HCT116 (cell line): ENCODE results near the gene HASPIN. TPM values are rescaled to one million over a fixed set of nuclear protein-coding genes. Genes with fewer than 3 reads are reported as not detected.

Experiments
- ATAC-seq: fragments of 200-7000 bp; cut with Tn5 transposase; 2 replicates; pipeline ENCODE4 v1.9.1; 2020; ENCODE audit warnings: mild to moderate bottlenecking, moderate library complexity
- BruUV-seq: library from RNA; stranded (reverse); fragments of 400-500 nt; replicated peaks from 2 replicates; lab custom pipeline; 2021; lab: Mats Ljungman, UMichigan
- CTCF ChIA-PET: fragments of 300-600 bp; sonication (Branson Sonifier 250); formaldehyde crosslinking; loops from one replicate; lab custom pipeline; 2021; ENCODE audit warnings: antibody characterized with exemption; lab: Charles Lee
- POLR2A ChIA-PET: fragments of 300-600, 350-600 bp; sonication (Branson Sonifier 250); formaldehyde crosslinking; loops from one replicate; lab custom pipeline; 2021; ENCODE audit warnings: antibody characterized with exemption; lab: Charles Lee
- RAD21 ChIA-PET, 2 experiments: fragments of 300-600 bp; sonication (Branson Sonifier 250); formaldehyde crosslinking; loops; one replicate each; lab custom pipeline; 2023; ENCODE audit warnings: low total read pairs in 2 of 2; ENCODE audit not compliant: uncharacterized antibody in 2 of 2, unreplicated experiment in 2 of 2, low non-redundant PET in 1 of 2; lab: Charles Lee
- DNase-seq: peaks from one replicate; pipeline ENCODE4 v3.0.0-alpha.2; 2010; ENCODE audit warnings: low read depth, low spot score
- H2AFZ ChIP-seq: fragments of 200-600 bp; shearing (Covaris generic), sonication (generic); 2 replicates; pipeline ENCODE4 v1.6.1; 2017; ENCODE audit warnings: low read depth, mixed run types, mixed read lengths, antibody characterized with exemption, low read length; ENCODE audit not compliant: poor library complexity, severe bottlenecking
- H3K27ac ChIP-seq: 2 replicates; pipeline ENCODE4 v1.5.1; 2012; ENCODE audit warnings: low read depth, low read length
- H3K27me3 ChIP-seq: fragments of 200-600 bp; sonication (generic); 2 replicates; pipeline ENCODE4 v1.6.1; 2016; ENCODE audit warnings: mixed run types, low read length, mixed read lengths; ENCODE audit not compliant: insufficient read depth
- H3K36me3 ChIP-seq, 2 experiments: fragments of 200-500 bp in 1 of 2; fragments of 200-600 bp in 1 of 2; sonication (Bioruptor generic) in 1 of 2; sonication (generic) in 1 of 2; 2 replicates each; pipeline versions ENCODE4 v1.5.1 to v1.6.1; 2014 to 2016; ENCODE audit warnings: low read length in 2 of 2, inconsistent platforms in 1 of 2, mixed read lengths in 1 of 2, mixed run types in 1 of 2; ENCODE audit not compliant: insufficient read depth in 2 of 2, control insufficient read depth in 1 of 2
- H3K4me1 ChIP-seq, 2 experiments: fragments of 200-600 bp in 1 of 2; sonication (generic) in 1 of 2; 2 replicates each; pipeline versions ENCODE4 v1.5.1 to v1.6.1; 2012 to 2017; ENCODE audit warnings: low read length in 2 of 2, inconsistent platforms in 1 of 2, mild to moderate bottlenecking in 1 of 2, mixed read lengths in 1 of 2, mixed run types in 1 of 2, moderate library complexity in 1 of 2; ENCODE audit not compliant: insufficient read depth in 2 of 2, control insufficient read depth in 1 of 2
- H3K4me2 ChIP-seq: fragments of 200-600 bp; sonication (generic); 2 replicates; pipeline ENCODE4 v1.6.1; 2017; ENCODE audit warnings: mixed run types, low read length, mixed read lengths
- H3K4me3 ChIP-seq, 2 experiments: fragments of 200-600 bp in 1 of 2; sonication (generic) in 1 of 2; replicated peaks in 1 of 2; 2 replicates each; pipeline ENCODE4 v1.5.1; 2011 to 2016; ENCODE audit warnings: low read length in 2 of 2, control low read depth in 1 of 2, low read depth in 1 of 2, mild to moderate bottlenecking in 1 of 2, mixed read lengths in 1 of 2, mixed run types in 1 of 2
- H3K79me2 ChIP-seq: fragments of 200-600 bp; sonication (generic); 2 replicates; pipeline ENCODE4 v1.6.1; 2017; ENCODE audit warnings: mild to moderate bottlenecking, mixed run types, low read length, moderate library complexity, mixed read lengths; ENCODE audit not compliant: insufficient read depth
- H3K9ac ChIP-seq: fragments of 200-600 bp; sonication (generic); 2 replicates; pipeline ENCODE4 v1.6.1; 2016; ENCODE audit warnings: low read length, mixed read lengths
- H3K9me2 ChIP-seq: fragments of 200-600 bp; sonication (generic), shearing (Covaris generic); 2 replicates; pipeline ENCODE4 v1.6.1; 2017; ENCODE audit warnings: mixed run types, mild to moderate bottlenecking, moderate library complexity; ENCODE audit not compliant: insufficient read depth
- H3K9me3 ChIP-seq, 2 experiments: fragments of 200-500 bp in 1 of 2; fragments of 200-600 bp in 1 of 2; sonication (Bioruptor generic) in 1 of 2; sonication (generic) in 1 of 2; 2 replicates each; pipeline ENCODE4 v1.6.1; 2014 to 2017; ENCODE audit warnings: low read length in 2 of 2, mixed read lengths in 2 of 2, inconsistent platforms in 1 of 2, low read depth in 1 of 2, mild to moderate bottlenecking in 1 of 2, mixed run types in 1 of 2, moderate library complexity in 1 of 2; ENCODE audit not compliant: control insufficient read depth in 1 of 2, insufficient read depth in 1 of 2
- H4K20me1 ChIP-seq: fragments of 200-600 bp; sonication (generic), shearing (Covaris generic); 2 replicates; pipeline ENCODE4 v1.6.1; 2017; ENCODE audit warnings: mixed run types, mild to moderate bottlenecking, moderate library complexity; ENCODE audit not compliant: insufficient read depth
- CBX3 ChIP-seq: IDR thresholded peaks from 2 replicates; pipeline ENCODE4 v1.6.1; 2012; ENCODE audit warnings: low read depth
- CEBPB ChIP-seq: IDR thresholded peaks from 2 replicates; pipeline ENCODE4 v1.6.1; 2012; ENCODE audit warnings: low read depth
- ELF1 ChIP-seq: IDR thresholded peaks from 2 replicates; pipeline ENCODE4 v1.6.1; 2012; ENCODE audit warnings: low read depth, borderline replicate concordance
- EZH2 ChIP-seq: fragments of 200-600 bp; sonication (generic); IDR thresholded peaks from 2 replicates; pipeline ENCODE4 v1.6.1; 2017; ENCODE audit warnings: antibody characterized with exemption, mixed run types
- EZH2phosphoT487 ChIP-seq: fragments of 200-600 bp; IDR thresholded peaks from 2 replicates; pipeline ENCODE4 v1.6.1; 2018; ENCODE audit warnings: antibody characterized with exemption, borderline replicate concordance
- FOSL1 ChIP-seq: IDR thresholded peaks from 2 replicates; pipeline ENCODE4 v1.6.1; 2012; ENCODE audit warnings: low read depth
- JUND ChIP-seq: IDR thresholded peaks from 2 replicates; pipeline ENCODE4 v1.6.1; 2012
- MAX ChIP-seq: IDR thresholded peaks from 2 replicates; pipeline ENCODE4 v1.6.1; 2012
- RAD21 ChIP-seq: IDR thresholded peaks from 2 replicates; pipeline ENCODE4 v1.6.1; 2012; ENCODE audit warnings: low read depth, mild to moderate bottlenecking
- REST ChIP-seq: IDR thresholded peaks from 2 replicates; pipeline ENCODE4 v1.6.1; 2012; ENCODE audit warnings: low read depth
- SIN3A ChIP-seq: IDR thresholded peaks from 2 replicates; pipeline ENCODE4 v1.6.1; 2012; ENCODE audit warnings: low read depth
- SP1 ChIP-seq: IDR thresholded peaks from 2 replicates; pipeline ENCODE4 v1.6.1; 2012; ENCODE audit warnings: low read depth
- SRF ChIP-seq: IDR thresholded peaks from 2 replicates; pipeline ENCODE4 v1.6.1; 2012; ENCODE audit warnings: low read depth
- TCF7L2 ChIP-seq: IDR thresholded peaks from 2 replicates; pipeline ENCODE4 v1.7.0; 2011; ENCODE audit warnings: borderline replicate concordance, inconsistent platforms; ENCODE audit not compliant: insufficient read depth, insufficient read length; ENCODE audit errors: extremely low read depth
- YY1 ChIP-seq: IDR thresholded peaks from 2 replicates; pipeline ENCODE4 v1.6.1; 2011; ENCODE audit warnings: low read length, low read depth, moderate library complexity, mild to moderate bottlenecking; ENCODE audit not compliant: insufficient replicate concordance; ENCODE audit errors: extremely low read depth
- ZBTB33 ChIP-seq: IDR thresholded peaks from 2 replicates; pipeline ENCODE4 v1.6.1; 2011; ENCODE audit warnings: mild to moderate bottlenecking, low read length, moderate library complexity; ENCODE audit not compliant: insufficient replicate concordance; ENCODE audit errors: extremely low read depth
- ZFX ChIP-seq: fragments of 450-650 bp; IDR thresholded peaks from 2 replicates; pipeline ENCODE4 v1.6.1; 2017
- intact Hi-C: fragments of 100-400 bp; cut with micrococcal nuclease; formaldehyde crosslinking; loops from 2 replicates; pipeline ENCODE4 v1.10.0; 2022
- total RNA-seq: library from RNA; stranded (reverse); gene quantifications from one replicate; pipeline ENCODE4 v1.2.1, GENCODE V29; 2021; ENCODE audit not compliant: unreplicated experiment
- TF ChIP-seq, protein P1 (sequence below): IDR thresholded peaks from 2 replicates; pipeline ENCODE4 v1.6.1; 2012
- TF ChIP-seq, protein P2 (sequence below), 3 experiments: fragments of 200-600 bp in 1 of 3; sonication (generic) in 1 of 3; IDR thresholded peaks in 2 of 3; conservative IDR thresholded peaks in 1 of 3; 2 replicates each; pipeline ENCODE4 v1.5.1; 2012 to 2017; ENCODE audit warnings: low read depth in 2 of 3, low read length in 2 of 3, antibody characterized with exemption in 1 of 3, borderline replicate concordance in 1 of 3, control low read depth in 1 of 3, mild to moderate bottlenecking in 1 of 3, mixed read lengths in 1 of 3, mixed run types in 1 of 3, moderate library complexity in 1 of 3; ENCODE audit not compliant: insufficient read depth in 1 of 3

The HASPIN gene
- total RNA-seq, 1 experiment from 2014 or later, result 19.6 TPM

- Histone ChIP-seq H3K4me3 (no peak overlapping the region), H2AFZ (no peak overlapping the region), H3K9ac (no peak overlapping the region), H3K27ac (no peak overlapping the region), H3K36me3 (no peaks in the 10 kb centered on the region), H3K79me2 (no peaks in the 10 kb centered on the region), H4K20me1 (no peaks in the 10 kb centered on the region), H3K27me3 (no peaks in the 10 kb centered on the region), H3K4me2 (no peak overlapping the region), H3K4me1 (peaks cover 0 to 9% of the 10 kb centered on the region in 2 experiments; a peak in 2 of 4 replicates), H3K9me2 (no peaks in the 10 kb centered on the region), H3K9me3 (no peaks in the 10 kb centered on the region)
- ATAC-seq (no peak), DNase-seq (no peak)
- no TSS peak for BruUV-seq
- ChIA-PET RAD21 (no interaction called here), POLR2A (no interaction called here), CTCF (interaction anchor here (2.8 kb wide), 1 partner anchor 12 kb away, joined by 16 read pairs; no protein-coding TSS in a partner anchor)
- intact Hi-C loops, result no loop called here
- TF ChIP-seq FOSL1 (no peak), REST (no peak), EZH2 (no peak), MAX (no peak), CEBPB (no peak), CBX3 (no peak), ELF1 (no peak), SIN3A (no peak), ZBTB33 (no peak), YY1 (no peak), EZH2phosphoT487 (no peak), JUND (no peak), TCF7L2 (no peak), RAD21 (no peak), ZFX (no peak), SP1 (no peak), SRF (no peak)
- TF ChIP-seq, protein P1, sequence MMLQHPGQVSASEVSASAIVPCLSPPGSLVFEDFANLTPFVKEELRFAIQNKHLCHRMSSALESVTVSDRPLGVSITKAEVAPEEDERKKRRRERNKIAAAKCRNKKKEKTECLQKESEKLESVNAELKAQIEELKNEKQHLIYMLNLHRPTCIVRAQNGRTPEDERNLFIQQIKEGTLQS, result no peak
- TF ChIP-seq, protein P2, sequence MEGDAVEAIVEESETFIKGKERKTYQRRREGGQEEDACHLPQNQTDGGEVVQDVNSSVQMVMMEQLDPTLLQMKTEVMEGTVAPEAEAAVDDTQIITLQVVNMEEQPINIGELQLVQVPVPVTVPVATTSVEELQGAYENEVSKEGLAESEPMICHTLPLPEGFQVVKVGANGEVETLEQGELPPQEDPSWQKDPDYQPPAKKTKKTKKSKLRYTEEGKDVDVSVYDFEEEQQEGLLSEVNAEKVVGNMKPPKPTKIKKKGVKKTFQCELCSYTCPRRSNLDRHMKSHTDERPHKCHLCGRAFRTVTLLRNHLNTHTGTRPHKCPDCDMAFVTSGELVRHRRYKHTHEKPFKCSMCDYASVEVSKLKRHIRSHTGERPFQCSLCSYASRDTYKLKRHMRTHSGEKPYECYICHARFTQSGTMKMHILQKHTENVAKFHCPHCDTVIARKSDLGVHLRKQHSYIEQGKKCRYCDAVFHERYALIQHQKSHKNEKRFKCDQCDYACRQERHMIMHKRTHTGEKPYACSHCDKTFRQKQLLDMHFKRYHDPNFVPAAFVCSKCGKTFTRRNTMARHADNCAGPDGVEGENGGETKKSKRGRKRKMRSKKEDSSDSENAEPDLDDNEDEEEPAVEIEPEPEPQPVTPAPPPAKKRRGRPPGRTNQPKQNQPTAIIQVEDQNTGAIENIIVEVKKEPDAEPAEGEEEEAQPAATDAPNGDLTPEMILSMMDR (IDR thresholded peaks at IDR 0.05 in 2 of 3, conservative IDR thresholded peaks at IDR 0.05 in 1 of 3; ENCODE audit: borderline replicate concordance in 1 of 3, insufficient read depth in 1 of 3, low read depth in 2 of 3, low read length in 2 of 3), result no peak
Observed at GRCh38 chr17:3750296-3750695, 26.6 kb downstream of the HASPIN start.
